NCI-H345 treated with DMSO at 0.1 percent for 48 hours (cell line): ENCODE results near the gene BPIFB1.

Source experiments
- DNase-seq: peaks from one replicate; lab custom pipeline; 2025; ENCODE audit not compliant: unreplicated experiment; lab: John Stamatoyannopoulos, UW

BPIFB1 gene

DNA sequence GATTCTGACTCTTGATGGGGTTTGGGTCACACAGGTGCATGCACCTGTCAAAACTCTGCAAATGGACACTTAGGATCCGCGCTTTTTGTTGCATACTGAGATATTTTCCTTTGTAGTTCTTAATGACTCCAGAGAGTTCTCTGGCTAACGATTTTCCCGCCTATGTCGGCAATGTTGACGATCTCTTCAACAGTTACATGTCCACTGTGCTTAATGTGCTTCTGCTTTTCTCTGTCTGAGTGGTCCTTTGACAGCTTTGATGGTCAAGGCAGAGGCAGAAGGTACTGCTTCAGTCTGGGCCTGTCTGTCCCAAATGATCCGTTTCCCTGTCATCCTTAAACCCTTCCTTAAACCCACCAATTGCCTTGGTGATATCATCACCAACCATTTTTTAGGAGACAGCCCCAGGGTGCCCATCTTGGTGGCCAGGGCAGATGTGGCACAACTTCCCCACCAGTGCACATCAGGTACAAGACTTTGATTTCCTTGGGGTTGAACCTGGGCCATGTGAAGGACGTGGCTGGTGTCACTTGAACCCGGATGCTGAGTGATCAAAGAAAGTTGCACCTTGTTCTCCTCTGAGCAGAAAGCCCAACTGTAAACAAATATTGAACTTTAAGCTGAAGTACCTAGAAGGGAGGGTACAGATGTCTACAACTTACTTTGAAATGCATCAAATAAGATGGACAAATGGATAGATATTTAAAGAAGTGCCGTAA, 10.7 kb upstream of the BPIFB1 start:
- no peak for DNase-seq

DNA sequence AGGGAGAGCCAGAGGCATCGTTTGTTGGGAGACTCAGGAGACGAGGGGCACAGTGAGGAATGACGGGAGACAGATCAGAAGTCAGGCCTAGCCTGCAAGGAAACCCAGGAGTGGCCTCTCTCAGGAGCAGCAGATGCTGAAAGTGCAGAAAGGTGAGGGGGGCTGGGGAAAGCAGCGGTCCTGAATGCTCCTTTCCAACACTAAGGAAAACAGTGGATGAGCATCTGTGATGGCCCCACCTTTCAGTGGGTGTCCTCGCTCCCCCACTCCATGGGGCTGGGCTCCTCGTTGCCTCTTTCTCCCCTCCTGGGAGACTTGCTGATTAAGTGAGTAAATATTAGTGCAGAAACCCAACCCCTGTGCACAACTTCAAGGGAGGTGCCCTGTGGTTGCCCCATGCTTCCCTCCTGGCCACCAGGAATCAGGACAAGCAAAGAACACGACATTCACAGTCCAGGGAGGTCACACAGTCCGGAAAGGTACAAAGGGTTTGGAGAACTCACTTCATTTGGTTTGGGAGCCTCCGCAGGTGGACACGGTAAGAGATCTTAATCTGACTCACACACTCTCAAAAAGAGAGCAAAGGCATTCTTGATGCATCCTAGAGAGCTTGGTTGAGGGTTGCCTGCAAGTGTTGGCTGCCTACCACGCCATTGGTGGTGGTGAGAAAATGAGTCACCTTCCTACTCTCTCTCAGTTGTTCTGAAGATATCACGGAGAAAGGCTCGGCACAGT, 9.7 kb upstream of the BPIFB1 start:
- no peak for DNase-seq

DNA sequence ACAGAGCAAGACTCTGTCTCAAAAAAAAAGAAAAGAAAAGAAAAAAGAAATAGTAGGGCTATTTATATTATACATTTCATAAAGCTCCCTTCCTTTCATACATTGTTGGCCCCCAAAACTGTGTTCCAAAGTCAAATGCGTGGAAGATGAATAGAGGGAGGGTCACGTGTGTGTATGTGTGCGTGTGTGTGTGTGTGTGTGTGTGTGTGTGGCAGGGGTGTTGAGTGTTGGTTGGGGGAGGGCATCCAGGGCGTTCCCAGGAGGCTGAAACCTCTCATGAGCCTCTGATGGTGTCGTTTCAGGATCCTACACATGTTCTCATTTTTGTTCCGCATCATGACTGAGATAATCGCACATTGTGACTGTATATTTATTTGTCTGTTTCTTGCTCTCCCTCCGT, 7.8 kb upstream of the BPIFB1 start:
- no peak for DNase-seq

DNA sequence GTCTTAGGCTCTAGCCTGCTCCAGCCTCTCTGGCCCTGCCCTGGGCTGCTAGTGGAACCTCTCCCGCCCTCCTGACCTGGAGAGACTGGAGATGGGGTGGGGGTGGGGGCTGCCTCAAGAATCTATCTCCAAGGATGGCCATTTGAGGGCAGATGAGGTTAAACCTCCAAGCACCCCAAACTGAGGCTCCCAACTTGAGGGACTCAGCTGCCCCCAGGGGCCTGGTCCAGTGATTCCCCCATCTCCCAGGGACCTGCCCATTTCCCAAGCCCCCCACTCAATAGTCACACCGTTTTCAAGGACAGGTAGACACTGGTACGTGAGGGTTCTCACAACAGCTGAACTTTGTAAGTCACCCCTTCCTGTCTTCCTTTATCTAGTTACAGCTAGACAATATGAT, 7.1 kb upstream of the BPIFB1 start:
- DNase-seq: no peak

DNA sequence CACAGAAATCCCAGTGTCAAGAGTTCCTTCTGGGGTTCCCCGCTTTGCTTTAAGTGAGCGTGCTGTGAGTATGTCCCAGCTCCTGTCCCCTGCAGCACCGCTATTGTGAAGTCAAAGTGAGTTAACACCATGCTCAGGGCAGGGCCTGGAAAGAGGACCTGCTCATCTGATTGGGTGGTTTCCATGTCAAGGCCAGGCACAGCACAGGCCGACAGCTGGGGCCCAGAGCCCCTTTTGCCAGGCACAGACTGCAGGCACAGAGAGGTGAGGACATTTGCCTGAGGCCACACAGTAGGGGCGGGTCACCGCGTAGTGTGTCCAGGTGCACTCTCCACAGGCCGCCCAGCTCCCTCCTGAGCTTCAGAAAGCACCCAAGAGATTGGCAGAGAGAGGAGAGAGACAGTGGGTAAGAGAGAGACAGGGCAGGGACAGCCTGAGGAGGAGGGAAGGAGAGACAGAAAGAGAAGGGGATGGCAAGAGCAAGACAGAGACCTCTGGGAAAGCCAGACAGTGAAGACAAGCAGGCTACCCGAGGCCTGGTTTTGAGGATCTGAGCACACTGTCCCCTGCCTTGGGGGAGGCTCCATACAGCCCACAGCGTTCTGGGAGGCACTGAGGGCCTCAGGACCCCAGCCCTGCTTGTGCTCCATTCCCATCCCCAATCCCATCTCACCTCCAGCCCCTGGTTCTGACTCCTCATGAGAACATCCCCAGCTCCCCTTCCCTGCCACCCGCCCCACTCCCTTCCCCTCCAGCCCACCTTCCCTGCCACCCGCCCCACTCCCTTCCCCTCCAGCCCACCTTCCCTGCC, 6.5 kb upstream of the BPIFB1 start:
- no peak for DNase-seq

DNA sequence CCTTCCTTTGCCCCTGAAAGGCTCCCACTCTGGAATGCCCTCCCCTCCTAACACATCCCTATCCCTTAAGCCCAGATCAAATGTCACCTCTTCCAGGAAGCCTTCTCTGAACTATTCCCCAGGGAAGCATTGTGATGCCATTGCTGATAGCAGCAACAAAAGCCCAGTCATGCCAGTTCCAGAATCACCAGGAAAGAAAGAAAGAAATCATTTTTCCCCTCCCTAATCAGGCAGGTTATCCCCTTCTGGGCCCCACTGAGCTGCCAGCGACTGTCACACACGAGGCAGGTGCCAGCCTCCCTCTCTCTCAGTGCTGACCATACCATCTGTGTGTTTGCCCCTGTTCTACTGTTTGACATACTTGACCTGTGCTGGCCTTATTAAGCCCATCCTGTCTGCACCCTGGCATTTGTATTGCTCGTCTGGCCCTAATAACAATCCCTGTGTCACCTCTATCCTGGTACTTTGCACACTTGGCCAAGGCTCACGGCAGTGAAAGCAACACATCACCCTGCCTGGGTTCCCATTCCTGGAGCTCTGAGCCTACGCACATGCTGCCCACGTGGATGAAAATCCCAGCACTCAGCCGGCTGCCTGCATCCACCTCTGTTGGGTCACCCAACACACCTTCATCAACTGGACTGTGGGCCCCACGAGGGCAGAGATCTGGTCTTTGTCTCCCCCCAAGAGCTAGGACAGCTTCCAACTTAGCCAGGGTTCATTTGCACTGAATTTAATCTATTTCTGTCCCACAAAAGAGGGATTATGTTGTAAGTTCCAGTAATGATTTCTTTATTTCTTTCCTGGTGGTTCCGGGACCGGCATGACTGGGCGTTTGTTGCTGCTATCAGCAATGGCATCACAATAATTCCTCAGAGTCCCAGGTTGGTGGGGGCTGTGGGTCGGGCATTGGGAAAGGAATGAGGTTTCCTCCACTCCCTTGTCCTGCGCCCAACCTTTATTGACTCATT, 5.3 kb upstream of the BPIFB1 start:
- DNase-seq: no peak

DNA sequence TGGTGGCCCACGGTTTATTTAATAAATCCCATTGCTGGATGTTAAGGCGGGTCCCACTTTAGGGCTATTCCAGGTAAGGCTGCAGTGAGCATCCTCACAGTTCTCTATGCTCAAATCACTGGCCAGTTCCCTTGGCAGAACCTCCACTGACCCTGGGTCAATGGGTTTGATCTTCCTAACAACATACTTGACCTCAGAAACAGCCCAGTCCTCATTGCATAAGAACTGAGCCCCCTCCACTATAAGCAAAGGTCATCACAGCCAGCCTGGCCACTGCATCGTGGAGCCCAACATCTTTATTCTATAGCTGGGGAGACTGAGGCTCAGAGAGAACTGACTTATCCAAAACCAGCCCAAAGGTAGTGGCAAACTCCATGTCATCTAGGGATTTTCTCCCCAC, 4.3 kb upstream of the BPIFB1 start:
- DNase-seq: no peak

DNA sequence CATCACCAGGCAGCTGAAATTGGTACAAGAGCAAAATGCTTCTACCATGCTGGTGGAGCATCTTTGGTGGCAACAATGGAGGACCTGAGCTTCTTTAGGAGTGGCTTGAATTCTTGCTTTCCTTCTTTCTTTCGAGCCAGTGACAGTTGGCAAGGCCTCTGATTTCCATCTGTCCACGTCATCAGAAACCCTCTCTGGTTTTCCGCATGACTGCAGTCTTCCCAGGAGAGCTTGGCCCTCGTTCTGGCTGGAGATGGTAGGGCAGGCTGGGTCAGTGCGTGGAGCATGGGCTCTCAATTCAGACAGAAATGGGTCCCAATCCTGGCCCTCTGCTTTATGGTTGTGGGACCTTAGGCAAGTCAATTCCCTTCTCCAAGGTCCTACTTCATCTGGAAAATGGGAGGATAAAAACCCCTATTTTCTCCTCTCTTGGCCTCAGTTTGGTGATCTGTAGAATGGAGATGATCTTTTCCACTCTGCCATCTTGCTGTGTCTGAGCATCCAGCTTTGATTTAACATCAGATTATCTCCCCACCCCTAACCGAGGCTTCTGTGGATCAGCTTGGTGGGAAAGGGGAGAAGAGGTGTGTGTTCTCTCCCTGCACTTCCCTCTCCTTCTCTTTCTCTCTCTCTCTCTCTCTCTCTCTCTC, 3.6 kb upstream of the BPIFB1 start:
- DNase-seq: no peak

DNA sequence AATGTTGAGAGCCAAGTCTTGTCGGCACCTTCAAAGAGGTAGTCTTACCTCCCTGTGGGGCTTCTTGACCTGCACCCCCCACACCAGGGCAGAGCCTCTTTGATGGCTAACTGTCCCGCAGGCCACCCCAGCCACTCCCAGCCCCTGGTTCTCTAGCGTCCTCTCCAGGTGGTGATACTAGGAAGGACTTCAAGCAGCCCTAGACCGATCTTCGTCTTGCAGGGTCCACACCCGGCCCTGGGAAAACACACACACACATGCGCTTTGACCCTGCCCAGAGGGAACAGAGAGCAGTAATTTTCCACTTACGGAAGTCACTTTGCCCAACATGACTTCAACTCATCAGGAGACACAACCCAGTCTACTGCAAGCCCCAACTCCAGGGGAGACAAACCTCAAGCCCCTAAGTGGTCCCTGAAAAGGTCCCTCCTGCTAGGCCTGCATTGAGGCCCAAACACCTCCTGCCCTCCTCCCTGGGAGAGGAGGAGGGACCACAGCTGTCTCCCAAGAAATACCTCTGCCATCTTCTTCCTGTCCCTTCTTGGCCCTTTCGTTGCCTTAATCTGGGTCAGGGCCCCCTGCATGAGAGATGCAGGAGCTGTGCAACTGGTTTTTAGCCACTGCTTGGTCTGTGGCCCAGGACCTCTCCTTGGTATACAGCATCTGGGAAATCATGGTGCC, 2.9 kb upstream of the BPIFB1 start:
- no peak for DNase-seq

DNA sequence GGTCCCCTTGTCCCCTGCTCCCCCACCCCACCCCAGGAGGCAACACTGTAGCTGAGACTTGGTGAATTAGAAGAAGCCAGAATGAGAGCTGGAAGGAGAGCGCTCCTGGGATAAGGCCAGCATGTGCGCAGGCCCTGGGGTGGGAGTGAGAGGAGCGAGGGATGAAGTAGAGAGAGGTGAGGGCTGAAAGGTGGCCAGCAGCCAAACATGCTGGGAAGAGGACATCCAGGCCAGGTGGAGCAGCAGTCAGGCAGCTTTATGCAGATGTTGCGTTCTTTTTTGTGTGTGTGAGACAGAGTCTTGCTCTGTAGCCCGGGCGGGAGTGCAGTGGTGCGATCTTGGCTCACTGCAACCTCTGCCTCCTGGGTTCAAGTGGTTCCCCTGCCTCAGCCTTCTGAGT, 2.2 kb upstream of the BPIFB1 start:
- no peak for DNase-seq

DNA sequence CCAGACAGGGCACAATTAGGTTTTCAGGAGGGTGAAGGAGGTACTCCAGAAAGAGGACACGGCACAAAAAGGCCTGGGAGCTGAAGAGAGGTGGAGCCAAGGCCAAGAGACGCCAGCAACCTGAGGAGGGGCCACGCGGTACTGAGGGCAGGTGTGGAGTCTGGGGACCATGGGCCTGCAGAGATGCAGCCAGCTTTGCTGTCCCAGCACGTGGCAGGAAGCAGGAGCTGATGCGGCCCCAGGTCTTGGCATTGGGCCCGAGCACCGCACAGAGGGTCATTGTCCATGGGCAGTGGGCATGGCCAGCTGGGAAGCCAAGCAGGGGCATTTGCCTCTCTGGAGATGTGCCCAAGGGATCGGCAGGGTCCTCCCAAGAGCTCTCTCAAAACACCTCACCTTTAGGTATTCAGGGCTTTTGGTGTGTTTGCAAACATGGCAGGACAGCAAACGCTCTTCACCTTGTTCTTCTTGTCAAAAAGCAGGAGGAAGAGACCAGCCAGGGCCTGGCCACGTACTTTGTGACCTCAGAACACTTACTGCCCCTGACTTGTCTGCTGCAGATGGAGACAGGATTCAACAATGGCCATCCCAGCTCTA, 1.4 kb upstream of the BPIFB1 start:
- no peak for DNase-seq

DNA sequence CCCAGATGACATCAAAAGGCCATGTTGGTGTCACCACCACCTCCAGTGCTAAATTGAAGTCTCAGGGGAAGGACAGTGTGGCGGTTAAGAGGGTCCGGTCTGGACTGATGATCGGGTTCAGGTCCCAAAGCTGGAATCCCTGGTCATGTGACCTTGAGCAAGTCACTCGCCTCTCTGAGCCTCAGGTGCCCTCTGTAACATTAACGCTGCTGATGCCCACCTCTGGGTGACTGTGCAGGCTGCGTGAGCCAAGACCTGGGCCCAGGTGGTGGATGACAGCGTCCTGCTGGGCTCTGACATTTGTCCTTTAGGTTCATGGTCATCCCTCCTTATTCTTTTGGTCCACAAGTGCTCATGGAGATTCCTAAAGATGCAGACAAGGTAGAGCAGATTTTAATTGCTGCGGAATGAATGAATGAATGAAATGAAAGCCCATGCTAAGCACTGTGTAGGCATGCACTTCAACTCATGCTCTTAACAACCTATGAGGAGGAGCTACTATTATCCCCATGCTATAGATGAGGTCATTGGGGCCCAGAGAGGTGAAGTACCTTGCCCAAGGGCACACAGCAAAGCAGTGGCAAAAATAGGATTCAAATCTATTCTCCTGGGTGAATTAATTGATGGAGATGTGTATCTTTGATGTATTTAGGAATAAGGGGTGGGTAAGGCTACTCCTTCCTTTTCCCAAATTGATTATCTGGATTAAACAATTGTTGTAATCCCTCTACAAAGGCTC, 649 bp upstream of the BPIFB1 start:
- DNase-seq: no peak

DNA sequence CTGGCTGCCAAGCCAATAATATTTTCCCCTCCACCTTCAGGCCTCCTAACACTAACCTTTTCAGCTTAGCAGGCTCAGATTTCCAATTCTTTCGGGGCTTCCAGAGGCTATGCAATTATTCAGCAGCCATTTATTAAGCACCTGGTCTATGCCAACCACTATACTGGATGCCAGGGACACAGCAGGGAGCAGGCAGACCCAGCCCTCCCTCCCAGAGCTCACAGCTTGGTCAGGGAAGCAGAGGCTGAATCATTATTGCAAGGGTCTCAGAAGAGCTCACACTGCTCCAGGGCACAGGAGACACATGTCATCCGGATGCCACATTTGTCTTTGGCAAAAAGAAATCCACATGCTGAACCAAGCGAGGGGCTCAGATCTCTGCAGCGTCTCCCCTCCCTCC, 1.3 kb downstream of the BPIFB1 start:
- DNase-seq: no peak

DNA sequence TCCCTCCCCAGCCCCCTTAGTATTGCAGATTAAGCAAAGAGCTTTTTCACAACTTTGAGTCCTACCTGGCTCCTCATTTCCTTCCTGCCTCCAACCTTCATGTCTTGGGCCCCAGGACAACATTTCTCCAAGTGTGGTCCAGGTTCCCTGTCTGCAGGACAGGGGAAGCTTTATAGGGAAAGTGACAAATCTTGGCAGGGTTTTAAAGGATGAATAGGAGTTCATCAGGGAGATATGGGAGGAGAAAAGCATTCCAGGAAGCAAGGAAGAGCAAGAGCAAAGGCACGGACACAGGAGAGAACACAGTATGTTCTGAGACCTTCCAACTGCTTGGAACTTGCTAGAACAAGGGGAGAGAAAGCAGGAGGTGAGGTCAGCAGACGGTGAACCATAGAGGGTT, 1.9 kb downstream of the BPIFB1 start:
- no peak for DNase-seq

DNA sequence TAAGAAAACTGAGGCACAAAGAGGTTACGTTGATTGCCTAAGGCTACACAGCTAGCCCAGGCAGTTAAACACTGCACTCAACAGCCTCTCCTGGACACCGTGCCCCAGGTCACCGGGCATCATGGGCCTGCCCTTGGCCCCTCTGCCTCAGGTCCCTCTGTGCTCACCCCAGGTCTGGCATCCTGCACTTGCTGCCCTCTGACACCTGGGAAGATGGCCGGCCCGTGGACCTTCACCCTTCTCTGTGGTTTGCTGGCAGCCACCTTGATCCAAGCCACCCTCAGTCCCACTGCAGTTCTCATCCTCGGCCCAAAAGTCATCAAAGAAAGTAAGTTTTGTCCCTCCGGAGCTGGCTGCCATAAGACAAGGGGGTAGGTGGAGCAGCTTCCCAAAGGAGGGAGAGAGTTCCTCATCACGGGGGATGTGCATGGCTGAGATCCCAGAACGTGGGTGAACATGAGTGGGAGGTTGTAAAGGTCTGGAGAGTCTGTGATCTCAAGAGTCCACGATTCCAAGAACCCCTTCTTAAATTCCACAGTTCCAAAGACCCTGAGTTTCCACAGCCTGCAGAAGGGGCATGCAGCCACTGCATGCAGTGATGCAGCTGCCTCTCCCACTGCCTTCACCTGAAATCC, 3.0 kb downstream of the BPIFB1 start:
- no peak for DNase-seq

DNA sequence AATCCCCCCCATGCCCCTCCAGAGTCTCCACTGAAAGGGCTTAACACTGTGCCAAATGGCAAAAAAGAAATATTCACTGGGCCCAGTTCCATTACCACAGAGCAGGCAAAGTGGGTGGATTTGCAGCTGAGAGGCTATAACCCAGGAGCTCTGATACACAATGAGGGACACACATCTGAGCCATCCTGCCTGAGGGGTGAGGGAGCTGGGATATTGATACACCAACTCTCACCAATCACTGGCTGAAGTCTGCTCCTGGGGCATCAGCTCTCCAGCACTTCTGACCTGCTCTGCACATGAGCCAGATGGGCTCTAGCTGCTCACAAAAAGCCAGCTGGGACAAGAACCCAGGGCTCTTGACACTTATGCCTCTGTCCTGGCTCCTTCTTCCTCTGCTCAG, 4.9 kb downstream of the BPIFB1 start:
- no peak for DNase-seq

DNA sequence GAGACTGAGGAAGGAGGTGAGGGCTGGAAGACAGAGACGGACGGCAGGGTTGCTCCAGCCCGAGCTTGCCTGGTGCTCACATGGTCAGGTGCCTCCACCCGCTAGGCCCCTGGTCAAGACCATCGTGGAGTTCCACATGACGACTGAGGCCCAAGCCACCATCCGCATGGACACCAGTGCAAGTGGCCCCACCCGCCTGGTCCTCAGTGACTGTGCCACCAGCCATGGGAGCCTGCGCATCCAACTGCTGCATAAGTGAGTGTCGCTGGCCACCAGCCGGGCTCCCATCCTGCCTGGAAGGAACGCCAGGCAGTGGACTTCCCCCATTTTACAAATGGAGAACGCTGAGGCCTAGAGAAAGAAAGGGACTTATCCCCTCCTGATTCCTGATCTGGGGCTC, 7.8 kb downstream of the BPIFB1 start:
- no peak for DNase-seq

DNA sequence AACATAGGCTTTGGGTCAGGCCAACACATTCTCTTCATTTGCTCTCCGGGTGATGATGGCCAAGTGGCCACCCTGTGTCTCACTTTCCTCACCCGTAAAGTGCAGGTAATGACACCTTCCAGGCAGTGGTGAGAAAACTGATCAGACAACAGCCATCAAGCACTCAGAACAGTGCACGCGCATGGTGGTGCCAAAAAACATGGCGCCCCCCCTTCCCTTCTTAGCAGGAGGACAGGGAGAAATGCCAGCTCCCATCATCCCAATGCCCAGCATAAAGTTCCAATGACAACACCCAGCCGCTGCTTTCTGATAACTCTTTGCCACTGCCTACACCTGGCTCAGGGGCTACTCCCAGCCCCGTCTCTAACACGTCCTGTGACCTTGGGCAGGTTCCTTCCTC, 8.4 kb downstream of the BPIFB1 start:
- no peak for DNase-seq
